Large intestine (tissue), 3 donors: Measurements from ENCODE around the gene HLA-DRA. TPM values are rescaled to one million over a fixed set of nuclear protein-coding genes. Genes with fewer than 3 reads are reported as not detected.

Experiments used
- DNase-seq, 2 donors: peaks; one replicate each; pipeline versions ENCODE4 v3.0.0 to v3.0.0-alpha.2; 2013
- H3K27ac ChIP-seq: one replicate; pipeline ENCODE4 v1.5.1; 2013; ENCODE audit warnings: low read length
- H3K27me3 ChIP-seq: 2 replicates; pipeline ENCODE4 v1.6.1; 2013; ENCODE audit warnings: low read length; ENCODE audit not compliant: control insufficient read depth, insufficient read depth
- H3K36me3 ChIP-seq: 2 replicates; pipeline ENCODE4 v1.6.1; 2013; ENCODE audit warnings: low read length; ENCODE audit not compliant: control insufficient read depth, insufficient read depth
- H3K4me1 ChIP-seq: one replicate; pipeline ENCODE4 v1.6.1; 2013; ENCODE audit warnings: low read length; ENCODE audit not compliant: control insufficient read depth, insufficient read depth
- H3K4me3 ChIP-seq: one replicate; pipeline ENCODE4 v1.5.1; 2013; ENCODE audit warnings: low read length
- H3K9me3 ChIP-seq: one replicate; pipeline ENCODE4 v1.6.1; 2013; ENCODE audit warnings: mild to moderate bottlenecking, low read depth, low read length, moderate library complexity; ENCODE audit not compliant: control insufficient read depth
- WGBS: methylation state at CpG from one replicate; pipeline ENCODE4 v1.1.5; 2013; ENCODE audit warnings: low lambda C conversion rate; ENCODE audit not compliant: insufficient coverage; 5-methylcytosine and 5-hydroxymethylcytosine counted together
- polyA plus RNA-seq: library from polyadenylated mRNA; unstranded; fragments of 120-200 nt; gene quantifications from one replicate; pipeline ENCODE4 v1.2.1, GENCODE V29; 2013

Gene HLA-DRA
- polyA plus RNA-seq, 1 donor: 380 TPM

- WGBS: 100% methylated on average over 2 of the region's 9 CpGs
- no peak for DNase-seq
- Histone ChIP-seq H3K4me3 (no peak overlapping the region), H3K27me3 (peaks cover 3% of the 10 kb centered on the region), H3K4me1 (peaks cover 10% of the 10 kb centered on the region), H3K9me3 (no peaks in the 10 kb centered on the region), H3K27ac (no peak overlapping the region), H3K36me3 (no peaks in the 10 kb centered on the region)
These were observed 33.5 kb upstream of the HLA-DRA start for GRCh38 chr6:32406197-32406596.

GRCh38 chr6:32406857-32407256 is 32.8 kb upstream of the HLA-DRA start, which contains the start of gene BTNL2:
TSS of gene BTNL2 (minus strand) at chr6:32407181. CDS start at chr6:32407123, 58 bp downstream.
- H3K36me3 ChIP-seq: no peaks in the 10 kb centered on the region
- no peak within 1 kb of the TSS for H3K4me3 ChIP-seq
- no peak within 1 kb of the TSS for H3K27ac ChIP-seq
- no peaks in the 10 kb centered on the region for H3K9me3 ChIP-seq
- H3K4me1 ChIP-seq: peaks cover 17% of the 10 kb centered on the region
- peak; percentile 28 to 71 for DNase-seq
- WGBS: no CpG with 5 or more reads among the region's 4 CpGs
- H3K27me3 ChIP-seq: peaks cover 3% of the 10 kb centered on the region

- Histone ChIP-seq H3K27ac (no peak overlapping the region), H3K4me1 (peaks cover 25% of the 10 kb centered on the region), H3K36me3 (no peaks in the 10 kb centered on the region), H3K4me3 (no peak overlapping the region), H3K27me3 (peaks cover 8% of the 10 kb centered on the region), H3K9me3 (no peaks in the 10 kb centered on the region)
- 80% methylated on average over 1 of the region's 5 CpGs for WGBS
- DNase-seq: peak in 1 of 2 donors; percentile 17
These were observed 28.8 kb upstream of the HLA-DRA start for GRCh38 chr6:32410906-32411305.

- H3K27ac ChIP-seq: peak overlapping the region; percentile 64
- H3K27me3 ChIP-seq: peaks cover 15% of the 10 kb centered on the region
- no peaks in the 10 kb centered on the region for H3K36me3 ChIP-seq
These were observed 27.9 kb upstream of the HLA-DRA start for GRCh38 chr6:32411566-32412327.

GRCh38 chr6:32413427-32414047 is 26.1 kb upstream of the HLA-DRA start:
- Histone ChIP-seq H3K4me1 (peaks cover 18% of the 10 kb centered on the region), H3K27me3 (peaks cover 21% of the 10 kb centered on the region), H3K9me3 (no peaks in the 10 kb centered on the region), H3K4me3 (no peak overlapping the region), H3K27ac (no peak overlapping the region), H3K36me3 (no peaks in the 10 kb centered on the region)
- no CpG with 5 or more reads among the region's 11 CpGs for WGBS
- peak; percentile 71 to 82 for DNase-seq

More at GRCh38 chr6:32411566-32412327, 27.9 kb upstream of the HLA-DRA start:
- peaks cover 23% of the 10 kb centered on the region for H3K4me1 ChIP-seq
- whole genome bisulfite sequencing: no CpG with 5 or more reads among the region's 9 CpGs
- no peak overlapping the region for H3K4me3 ChIP-seq
- peak; percentile 56 to 83 for DNase-seq
- no peaks in the 10 kb centered on the region for H3K9me3 ChIP-seq

- H3K27me3 ChIP-seq: peaks cover 26% of the 10 kb centered on the region
These were observed 24.1 kb upstream of the HLA-DRA start for GRCh38 chr6:32415521-32416019.

GRCh38 chr6:32416036-32416435 is 23.7 kb upstream of the HLA-DRA start:
- peaks cover 17% of the 10 kb centered on the region for H3K4me1 ChIP-seq
- no peak for DNase-seq
- no peak overlapping the region for H3K4me3 ChIP-seq
- H3K27me3 ChIP-seq: peaks cover 30% of the 10 kb centered on the region
- H3K27ac ChIP-seq: no peak overlapping the region
- H3K9me3 ChIP-seq: no peaks in the 10 kb centered on the region
- 83% methylated on average over 1 of the region's 3 CpGs for WGBS
- H3K36me3 ChIP-seq: no peaks in the 10 kb centered on the region

More at GRCh38 chr6:32415521-32416019, 24.1 kb upstream of the HLA-DRA start:
- Histone ChIP-seq H3K27ac (no peak overlapping the region), H3K4me1 (peaks cover 18% of the 10 kb centered on the region), H3K9me3 (no peaks in the 10 kb centered on the region), H3K4me3 (no peak overlapping the region), H3K36me3 (no peaks in the 10 kb centered on the region)
- 0% methylated on average over 3 of the region's 13 CpGs for WGBS
- peak; percentile 43 to 48 for DNase-seq

GRCh38 chr6:32424589-32425300 is 14.9 kb upstream of the HLA-DRA start:
- Histone ChIP-seq H3K4me1 (no peaks in the 10 kb centered on the region), H3K4me3 (no peak overlapping the region), H3K27me3 (peaks cover 8% of the 10 kb centered on the region), H3K9me3 (peaks cover 3% of the 10 kb centered on the region), H3K36me3 (no peaks in the 10 kb centered on the region), H3K27ac (no peak overlapping the region)
- WGBS: no CpG with 5 or more reads among the region's 3 CpGs
- no peak for DNase-seq

- H3K27ac ChIP-seq: no peak overlapping the region
- WGBS: no CpG with 5 or more reads among the region's 4 CpGs
- peaks cover 3% of the 10 kb centered on the region for H3K9me3 ChIP-seq
- H3K36me3 ChIP-seq: no peaks in the 10 kb centered on the region
- H3K27me3 ChIP-seq: peaks cover under 1% of the 10 kb centered on the region
- no peak for DNase-seq
- no peak overlapping the region for H3K4me3 ChIP-seq
- H3K4me1 ChIP-seq: no peaks in the 10 kb centered on the region
These were observed 13.3 kb upstream of the HLA-DRA start for GRCh38 chr6:32426338-32426737.

- no peak for DNase-seq
- peaks cover 3% of the 10 kb centered on the region for H3K9me3 ChIP-seq
- peaks cover 2% of the 10 kb centered on the region for H3K27me3 ChIP-seq
- H3K27ac ChIP-seq: no peak overlapping the region
- H3K4me3 ChIP-seq: no peak overlapping the region
- no CpG with 5 or more reads among the region's 1 CpG for WGBS
- no peaks in the 10 kb centered on the region for H3K36me3 ChIP-seq
- H3K4me1 ChIP-seq: no peaks in the 10 kb centered on the region
These were observed 12.5 kb upstream of the HLA-DRA start for GRCh38 chr6:32427218-32427617.
